Measurements from ENCODE around the gene LUC7L2. TPM values are rescaled to one million over a fixed set of nuclear protein-coding genes. Genes with fewer than 3 reads are reported as not detected.

LUC7L2 gene
- total RNA-seq, 6 experiments from 2014 or later = 55.1 to 74.4 (median 66.1) TPM

- DNase-seq = no peak
- Mint-ChIP-seq H3K9me3 (no peaks in the 10 kb centered on the region), H3K27me3 (ENCODE audit: insufficient read depth) (no peaks in the 10 kb centered on the region; the same call in 1 of the 2 replicates), H3K4me3 (no peak overlapping the region), H3K36me3 (ENCODE audit: low read depth) (peaks cover 6% of the 10 kb centered on the region; the same call in 1 of the 2 replicates), H3K4me1 (ENCODE audit: low read depth) (peaks cover 20% of the 10 kb centered on the region), H3K27ac (no peak overlapping the region)
- TF ChIP-seq, protein P1, sequence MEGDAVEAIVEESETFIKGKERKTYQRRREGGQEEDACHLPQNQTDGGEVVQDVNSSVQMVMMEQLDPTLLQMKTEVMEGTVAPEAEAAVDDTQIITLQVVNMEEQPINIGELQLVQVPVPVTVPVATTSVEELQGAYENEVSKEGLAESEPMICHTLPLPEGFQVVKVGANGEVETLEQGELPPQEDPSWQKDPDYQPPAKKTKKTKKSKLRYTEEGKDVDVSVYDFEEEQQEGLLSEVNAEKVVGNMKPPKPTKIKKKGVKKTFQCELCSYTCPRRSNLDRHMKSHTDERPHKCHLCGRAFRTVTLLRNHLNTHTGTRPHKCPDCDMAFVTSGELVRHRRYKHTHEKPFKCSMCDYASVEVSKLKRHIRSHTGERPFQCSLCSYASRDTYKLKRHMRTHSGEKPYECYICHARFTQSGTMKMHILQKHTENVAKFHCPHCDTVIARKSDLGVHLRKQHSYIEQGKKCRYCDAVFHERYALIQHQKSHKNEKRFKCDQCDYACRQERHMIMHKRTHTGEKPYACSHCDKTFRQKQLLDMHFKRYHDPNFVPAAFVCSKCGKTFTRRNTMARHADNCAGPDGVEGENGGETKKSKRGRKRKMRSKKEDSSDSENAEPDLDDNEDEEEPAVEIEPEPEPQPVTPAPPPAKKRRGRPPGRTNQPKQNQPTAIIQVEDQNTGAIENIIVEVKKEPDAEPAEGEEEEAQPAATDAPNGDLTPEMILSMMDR (IDR thresholded peaks at IDR 0.05) = no peak
These were observed 79.7 kb downstream of the LUC7L2 start for GRCh38 chr7:139439375-139439774.

DNA sequence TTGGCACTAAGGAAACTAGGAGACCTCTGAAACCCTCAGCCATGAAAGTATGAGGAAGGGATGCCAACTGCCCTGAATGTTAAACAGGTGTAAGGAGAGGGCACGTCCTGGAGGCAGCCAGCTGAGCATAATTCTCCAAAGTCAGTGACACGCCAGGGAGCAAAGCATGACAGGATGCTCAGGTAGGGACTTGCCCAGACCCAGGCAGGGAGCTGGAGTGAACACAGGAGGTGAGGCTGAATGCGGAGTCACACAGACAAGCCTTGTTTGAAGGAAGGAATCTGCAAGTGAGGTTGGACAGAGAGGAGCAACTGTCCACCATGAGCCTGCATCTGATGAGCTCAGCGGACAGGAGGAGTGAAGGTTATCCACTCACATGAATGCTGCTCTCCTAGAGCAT is 82.3 kb downstream of the LUC7L2 start:
- Mint-ChIP-seq H3K9me3 (no peaks in the 10 kb centered on the region), H3K4me3 (no peak overlapping the region), H3K4me1 (ENCODE audit: low read depth) (peaks cover 17% of the 10 kb centered on the region), H3K27ac (no peak overlapping the region), H3K36me3 (ENCODE audit: low read depth) (no peaks in the 10 kb centered on the region), H3K27me3 (ENCODE audit: insufficient read depth) (no peaks in the 10 kb centered on the region; the same call in none of the 2 replicates)
- TF ChIP-seq, protein P1 (IDR thresholded peaks at IDR 0.05) = no peak
- no peak for DNase-seq

- no peak for DNase-seq
- H3K9me3 Mint-ChIP-seq = no peaks in the 10 kb centered on the region
- no peak overlapping the region for H3K27ac Mint-ChIP-seq
- TF ChIP-seq, protein P1 (IDR thresholded peaks at IDR 0.05) = no peak
- H3K27me3 Mint-ChIP-seq (ENCODE audit: insufficient read depth) = no peaks in the 10 kb centered on the region; the same call in none of the 2 replicates
- no peak overlapping the region for H3K4me3 Mint-ChIP-seq
- H3K4me1 Mint-ChIP-seq (ENCODE audit: low read depth) = peaks cover 17% of the 10 kb centered on the region
- no peaks in the 10 kb centered on the region for H3K36me3 Mint-ChIP-seq (ENCODE audit: low read depth)
These were observed 86.6 kb downstream of the LUC7L2 start for GRCh38 chr7:139446051-139446890.

DNA sequence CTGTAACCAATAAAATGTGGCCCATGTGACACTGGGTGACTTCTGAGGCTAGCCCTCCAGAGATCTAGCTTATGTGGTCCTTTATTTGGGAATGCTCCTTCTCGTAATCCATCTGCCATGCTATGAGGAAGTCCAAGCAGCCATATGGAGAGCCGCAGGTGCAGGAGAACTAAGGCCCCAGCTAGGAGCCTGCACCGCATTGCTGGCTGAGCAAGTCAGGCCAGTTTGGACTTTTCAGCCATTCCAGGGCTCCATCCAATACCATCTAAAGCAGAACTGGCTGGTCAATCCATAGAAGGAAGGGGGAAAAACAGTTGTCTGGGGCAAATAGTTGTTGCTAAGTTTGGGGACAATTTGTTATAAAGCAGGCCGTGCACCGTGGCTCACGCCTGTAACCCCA is 91.2 kb downstream of the LUC7L2 start:
- Mint-ChIP-seq H3K36me3 (ENCODE audit: low read depth) (no peaks in the 10 kb centered on the region), H3K4me3 (no peak overlapping the region), H3K27ac (no peak overlapping the region)

DNA sequence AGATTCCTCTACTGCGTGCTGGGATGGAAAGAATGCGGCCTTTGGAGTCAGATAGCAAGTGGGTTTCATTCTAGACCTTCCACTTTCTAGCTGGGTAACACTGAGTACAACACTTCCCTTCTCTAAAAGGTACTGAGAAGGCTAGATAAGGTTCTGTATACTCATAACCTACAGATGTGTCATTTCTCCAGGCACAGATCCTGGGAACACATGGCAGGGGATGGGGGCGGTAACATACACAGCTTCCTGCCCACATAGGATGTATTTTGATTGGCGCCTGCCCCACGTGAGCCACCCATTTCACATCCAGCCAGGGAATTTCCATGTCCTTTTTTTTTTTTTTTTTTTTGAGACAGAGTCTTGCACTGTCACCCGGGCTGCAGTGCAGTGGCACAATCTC is 91.9 kb downstream of the LUC7L2 start:
- H3K4me1 Mint-ChIP-seq (ENCODE audit: low read depth) = peaks cover 14% of the 10 kb centered on the region
- H3K9me3 Mint-ChIP-seq = no peaks in the 10 kb centered on the region
- no peak overlapping the region for H3K27ac Mint-ChIP-seq
- H3K36me3 Mint-ChIP-seq (ENCODE audit: low read depth) = no peaks in the 10 kb centered on the region
- no peak overlapping the region for H3K4me3 Mint-ChIP-seq
- DNase-seq = no peak
- TF ChIP-seq, protein P1 (IDR thresholded peaks at IDR 0.05) = no peak
- peaks cover 1% of the 10 kb centered on the region; the same call in 1 of the 2 replicates for H3K27me3 Mint-ChIP-seq (ENCODE audit: insufficient read depth)

More for the DNA sequence above, 91.2 kb downstream of the LUC7L2 start:
- TF ChIP-seq, protein P1 (IDR thresholded peaks at IDR 0.05) = no peak
- H3K9me3 Mint-ChIP-seq = no peaks in the 10 kb centered on the region
- peaks cover 14% of the 10 kb centered on the region for H3K4me1 Mint-ChIP-seq (ENCODE audit: low read depth)
- no peak for DNase-seq
- H3K27me3 Mint-ChIP-seq (ENCODE audit: insufficient read depth) = peaks cover 1% of the 10 kb centered on the region
